ENCODE results near the gene SHF. TPM values are rescaled to one million over a fixed set of nuclear protein-coding genes. Genes with fewer than 3 reads are reported as not detected.

The SHF gene
- total and polyA plus RNA-seq, 2 of the 8 experiments (the other 6 are each of a cell fraction or from before 2014, with no cell fraction given) = 13.1 to 26.7 TPM

DNA sequence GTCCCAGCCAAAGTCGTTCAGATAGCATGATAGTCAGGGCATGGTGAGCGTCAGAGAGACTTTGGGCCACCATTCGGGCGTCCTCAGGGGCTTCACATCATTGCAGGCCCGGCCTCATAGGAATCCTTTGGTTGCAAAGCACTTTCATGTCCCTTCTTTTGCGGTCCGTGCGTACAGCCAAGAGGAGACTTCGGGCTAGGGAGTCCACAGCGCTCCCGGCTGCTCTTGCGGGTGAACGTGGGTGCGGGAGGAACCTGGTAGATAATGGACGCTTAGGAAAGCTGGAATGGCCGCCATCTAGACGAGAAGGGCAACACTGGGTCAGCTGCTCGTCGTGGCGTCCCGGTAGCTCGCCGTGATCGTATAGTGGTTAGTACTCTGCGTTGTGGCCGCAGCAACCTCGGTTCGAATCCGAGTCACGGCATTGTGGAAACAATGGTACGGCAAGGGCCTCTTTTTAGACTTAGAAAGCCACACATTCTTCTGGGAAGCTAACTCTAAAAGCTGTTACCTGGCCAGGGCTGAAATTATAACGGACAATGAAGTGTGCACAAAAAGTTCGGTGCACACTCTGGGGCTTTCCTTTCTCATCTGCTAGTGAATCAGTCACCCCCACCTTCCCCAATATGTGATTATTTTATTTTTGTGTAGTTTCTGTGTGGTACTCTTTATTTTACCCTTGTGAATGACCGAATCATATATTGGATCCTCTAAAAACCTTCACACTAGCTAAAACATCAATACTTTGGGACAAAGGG lies 13.2 kb upstream of the SHF start (continued):
- TF ChIP-seq, protein P1, sequence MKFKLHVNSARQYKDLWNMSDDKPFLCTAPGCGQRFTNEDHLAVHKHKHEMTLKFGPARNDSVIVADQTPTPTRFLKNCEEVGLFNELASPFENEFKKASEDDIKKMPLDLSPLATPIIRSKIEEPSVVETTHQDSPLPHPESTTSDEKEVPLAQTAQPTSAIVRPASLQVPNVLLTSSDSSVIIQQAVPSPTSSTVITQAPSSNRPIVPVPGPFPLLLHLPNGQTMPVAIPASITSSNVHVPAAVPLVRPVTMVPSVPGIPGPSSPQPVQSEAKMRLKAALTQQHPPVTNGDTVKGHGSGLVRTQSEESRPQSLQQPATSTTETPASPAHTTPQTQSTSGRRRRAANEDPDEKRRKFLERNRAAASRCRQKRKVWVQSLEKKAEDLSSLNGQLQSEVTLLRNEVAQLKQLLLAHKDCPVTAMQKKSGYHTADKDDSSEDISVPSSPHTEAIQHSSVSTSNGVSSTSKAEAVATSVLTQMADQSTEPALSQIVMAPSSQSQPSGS (IDR thresholded peaks at IDR 0.05; ENCODE audit: low read length) = peak; percentile 58
- TF ChIP-seq ASH2L (IDR thresholded peaks at IDR 0.05; ENCODE audit: low read length) = peak; percentile 99
- 0 out of 2 replicates have a peak, but pooled peaks have one; percentile 10 for TF ChIP-seq POU5F1 (IDR thresholded peaks at IDR 0.05; ENCODE audit: low read depth, low read length)
- TF ChIP-seq ZNF274 (IDR thresholded peaks at IDR 0.05; ENCODE audit: borderline replicate concordance, extremely low read depth, low read length) = no peak
- no peak for TF ChIP-seq SIX5 (IDR thresholded peaks at IDR 0.05; ENCODE audit: low read depth, low read length)
- peak; percentile 99 for TF ChIP-seq TBP (IDR thresholded peaks at IDR 0.05; ENCODE audit: low read depth, low read length)
- TF ChIP-seq, protein P2, sequence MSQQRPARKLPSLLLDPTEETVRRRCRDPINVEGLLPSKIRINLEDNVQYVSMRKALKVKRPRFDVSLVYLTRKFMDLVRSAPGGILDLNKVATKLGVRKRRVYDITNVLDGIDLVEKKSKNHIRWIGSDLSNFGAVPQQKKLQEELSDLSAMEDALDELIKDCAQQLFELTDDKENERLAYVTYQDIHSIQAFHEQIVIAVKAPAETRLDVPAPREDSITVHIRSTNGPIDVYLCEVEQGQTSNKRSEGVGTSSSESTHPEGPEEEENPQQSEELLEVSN (IDR thresholded peaks at IDR 0.05) = no peak
- TF ChIP-seq MAFK (IDR thresholded peaks at IDR 0.05; ENCODE audit: low read depth, low read length) = peak; percentile 68; the same call in 1 of the 2 replicates
- 0 out of 2 replicates have a peak, but pooled peaks have one; percentile 40 for TF ChIP-seq CEBPB (IDR thresholded peaks at IDR 0.05; ENCODE audit: low read depth, low read length)
- TF ChIP-seq TAF7 (optimal IDR thresholded peaks at IDR 0.05; ENCODE audit: borderline replicate concordance, low read depth, low read length) = peak; percentile 43
